Measurements from ENCODE around the gene EVI2B. TPM values are rescaled to one million over a fixed set of nuclear protein-coding genes. Genes with fewer than 3 reads are reported as not detected.
A peak's percentile ranks its signal among the peaks of the same experiment; 100 is the strongest.
"Not testable (repeated sequence)": the region's sequence is repeated elsewhere in the genome, so short reads cannot be mapped to it uniquely, and the experiment has no call there.

EVI2B gene
- polyA plus RNA-seq, 1 donor (not counting 4 experiments of a cell fraction or from before 2014, with no cell fraction given), result 0.80 TPM

- no peaks in the 10 kb centered on the region for H4K20me1 ChIP-seq (ENCODE audit: control insufficient read depth, extremely low read depth, insufficient read depth, low read length)
- DNase-seq (ENCODE audit: low read depth, low spot score) (no peak), FAIRE-seq (peak; percentile 75)
- H3K9me1 ChIP-seq (ENCODE audit: control insufficient read depth, extremely low read depth, insufficient read depth, low read length), result no peaks in the 10 kb centered on the region
- no peaks in the 10 kb centered on the region for H3K9me3 ChIP-seq (ENCODE audit: control insufficient read depth, low read depth, low read length)
- H3K9ac ChIP-seq (ENCODE audit: control insufficient read depth, extremely low read depth, insufficient read depth, low read length), result peak overlapping the region; percentile 9
- no peaks in the 10 kb centered on the region for H3K36me3 ChIP-seq (ENCODE audit: control insufficient read depth in 2 of 2, extremely low read depth in 1 of 2, insufficient read depth in 2 of 2, low read length in 2 of 2)
- H3K4me3 ChIP-seq (ENCODE audit: control insufficient read depth in 2 of 3, extremely low read depth in 1 of 3, insufficient read depth in 2 of 3, low read depth in 1 of 3, low read length in 3 of 3), result no peak overlapping the region
- H3K27ac ChIP-seq (ENCODE audit: control insufficient read depth, insufficient read depth, low read length), result peak overlapping the region; percentile 23
- no peak for TF ChIP-seq EZH2 (IDR thresholded peaks at IDR 0.05; ENCODE audit: low read length)
- no peak for TF ChIP-seq CTCF (optimal IDR thresholded peaks at IDR 0.05 in 1 of 3, IDR thresholded peaks at IDR 0.05 in 1 of 3, conservative IDR thresholded peaks at IDR 0.05 in 1 of 3; ENCODE audit: extremely low read depth in 1 of 3, insufficient read depth in 2 of 3, low read length in 3 of 3)
- H3K79me2 ChIP-seq (ENCODE audit: control insufficient read depth, insufficient read depth, low read length), result no peaks in the 10 kb centered on the region
- no peaks in the 10 kb centered on the region for H3K27me3 ChIP-seq (ENCODE audit: control insufficient read depth, extremely low read depth, insufficient read depth, low read length)
- H3K4me2 ChIP-seq (ENCODE audit: control insufficient read depth, extremely low read depth, insufficient read depth, low read depth, low read length), result peak overlapping the region; percentile 24
- H2AFZ ChIP-seq (ENCODE audit: control insufficient read depth, low read length), result no peak overlapping the region
- dilution Hi-C loops (cut with MboI; ENCODE audit: extremely low pct_ligation_motif_present, low sequenced_read_pairs), result no loop called here
- H3K4me1 ChIP-seq (ENCODE audit: control insufficient read depth, extremely low read depth, insufficient read depth, low read length), result peaks cover 33% of the 10 kb centered on the region
These were observed 4.5 kb upstream of the EVI2B start for GRCh38 chr17:31318298-31318801.

DNA sequence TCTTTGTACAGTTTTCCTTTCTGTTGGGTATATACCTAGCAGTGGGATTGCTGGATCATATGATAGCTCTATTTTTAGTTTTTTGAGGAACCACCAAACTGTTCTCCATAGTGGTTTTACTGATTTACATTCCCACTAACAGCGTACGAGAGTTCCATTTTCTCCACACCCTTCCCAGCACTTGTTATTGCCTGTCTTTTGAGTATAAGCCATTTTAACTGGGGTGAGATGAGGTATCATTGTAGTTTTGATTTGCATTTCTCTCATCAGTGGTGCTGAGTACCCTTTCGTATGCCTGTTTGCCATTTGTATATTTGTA, 887 bp upstream of the EVI2B start:
- FAIRE-seq (no peak), DNase-seq (ENCODE audit: low read depth, low spot score) (no peak)
- Histone ChIP-seq H3K4me2 (ENCODE audit: control insufficient read depth, extremely low read depth, insufficient read depth, low read depth, low read length) (no peak overlapping the region), H3K36me3 (ENCODE audit: control insufficient read depth in 2 of 2, extremely low read depth in 1 of 2, insufficient read depth in 2 of 2, low read length in 2 of 2) (no peaks in the 10 kb centered on the region), H3K9ac (ENCODE audit: control insufficient read depth, extremely low read depth, insufficient read depth, low read length) (no peak overlapping the region), H3K4me1 (ENCODE audit: control insufficient read depth, extremely low read depth, insufficient read depth, low read length) (peaks cover 22% of the 10 kb centered on the region), H3K4me3 (ENCODE audit: control insufficient read depth in 2 of 3, extremely low read depth in 1 of 3, insufficient read depth in 2 of 3, low read depth in 1 of 3, low read length in 3 of 3) (no peak overlapping the region), H3K9me3 (ENCODE audit: control insufficient read depth, low read depth, low read length) (no peaks in the 10 kb centered on the region), H3K27ac (ENCODE audit: control insufficient read depth, insufficient read depth, low read length) (peak overlapping the region; percentile 68), H3K79me2 (ENCODE audit: control insufficient read depth, insufficient read depth, low read length) (no peaks in the 10 kb centered on the region), H2AFZ (ENCODE audit: control insufficient read depth, low read length) (no peak overlapping the region), H3K9me1 (ENCODE audit: control insufficient read depth, extremely low read depth, insufficient read depth, low read length) (no peaks in the 10 kb centered on the region), H4K20me1 (ENCODE audit: control insufficient read depth, extremely low read depth, insufficient read depth, low read length) (no peaks in the 10 kb centered on the region), H3K27me3 (ENCODE audit: control insufficient read depth, extremely low read depth, insufficient read depth, low read length) (no peaks in the 10 kb centered on the region)
- dilution Hi-C loops (cut with MboI; ENCODE audit: extremely low pct_ligation_motif_present, low sequenced_read_pairs), result no loop called here
- no peak for TF ChIP-seq CTCF (optimal IDR thresholded peaks at IDR 0.05 in 1 of 3, IDR thresholded peaks at IDR 0.05 in 1 of 3, conservative IDR thresholded peaks at IDR 0.05 in 1 of 3; ENCODE audit: extremely low read depth in 1 of 3, insufficient read depth in 2 of 3, low read length in 3 of 3)
- TF ChIP-seq EZH2 (IDR thresholded peaks at IDR 0.05; ENCODE audit: low read length), result no peak

DNA sequence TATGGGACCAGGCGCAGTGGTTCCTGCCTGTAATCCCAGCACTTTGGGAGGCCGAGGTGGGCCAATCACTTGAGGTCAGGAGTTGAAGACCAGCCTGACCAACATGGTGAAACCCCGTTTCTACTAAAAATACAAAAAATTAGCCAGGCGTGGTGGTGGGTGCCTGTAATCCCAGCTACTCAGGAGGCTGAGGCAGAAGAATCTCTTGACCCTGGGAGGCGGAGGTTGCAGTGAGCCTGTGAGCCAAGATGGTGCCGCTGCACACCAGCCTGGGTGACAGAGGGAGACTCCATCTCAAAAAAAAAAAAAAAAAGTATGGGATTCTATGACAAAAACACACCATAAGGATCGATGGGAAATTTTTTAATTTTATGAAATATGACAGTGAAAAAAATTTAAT, 1.6 kb downstream of the EVI2B start:
- H3K9me1 ChIP-seq (ENCODE audit: control insufficient read depth, extremely low read depth, insufficient read depth, low read length); dilution Hi-C loops (cut with MboI; ENCODE audit: extremely low pct_ligation_motif_present, low sequenced_read_pairs); H3K79me2 ChIP-seq (ENCODE audit: control insufficient read depth, insufficient read depth, low read length); H3K27me3 ChIP-seq (ENCODE audit: control insufficient read depth, extremely low read depth, insufficient read depth, low read length); H3K27ac ChIP-seq (ENCODE audit: control insufficient read depth, insufficient read depth, low read length); H3K9me3 ChIP-seq (ENCODE audit: control insufficient read depth, low read depth, low read length); H3K9ac ChIP-seq (ENCODE audit: control insufficient read depth, extremely low read depth, insufficient read depth, low read length); H3K4me3 ChIP-seq (ENCODE audit: control insufficient read depth in 2 of 3, extremely low read depth in 1 of 3, insufficient read depth in 2 of 3, low read depth in 1 of 3, low read length in 3 of 3); H2AFZ ChIP-seq (ENCODE audit: control insufficient read depth, low read length); H4K20me1 ChIP-seq (ENCODE audit: control insufficient read depth, extremely low read depth, insufficient read depth, low read length); H3K4me2 ChIP-seq (ENCODE audit: control insufficient read depth, extremely low read depth, insufficient read depth, low read depth, low read length); DNase-seq (ENCODE audit: low read depth, low spot score); FAIRE-seq; H3K36me3 ChIP-seq (ENCODE audit: control insufficient read depth in 2 of 2, extremely low read depth in 1 of 2, insufficient read depth in 2 of 2, low read length in 2 of 2): not testable (repeated sequence)
- H3K4me1 ChIP-seq (ENCODE audit: control insufficient read depth, extremely low read depth, insufficient read depth, low read length), result peaks cover 17% of the 10 kb centered on the region
